Activated T-cell treated with anti-CD3 and anti-CD28 coated beads, Interleukin-2, amount 50 U/mL, for 1 hour (primary cell): ENCODE measurements around the gene CTNNA2.

Experiments used
- DNase-seq: peaks from one replicate; pipeline ENCODE4 v3.0.0-alpha.2; 2020

The CTNNA2 gene

GRCh38 chr2:80246534-80246933 is 733.7 kb downstream of the CTNNA2 start:
- no peak for DNase-seq

DNA sequence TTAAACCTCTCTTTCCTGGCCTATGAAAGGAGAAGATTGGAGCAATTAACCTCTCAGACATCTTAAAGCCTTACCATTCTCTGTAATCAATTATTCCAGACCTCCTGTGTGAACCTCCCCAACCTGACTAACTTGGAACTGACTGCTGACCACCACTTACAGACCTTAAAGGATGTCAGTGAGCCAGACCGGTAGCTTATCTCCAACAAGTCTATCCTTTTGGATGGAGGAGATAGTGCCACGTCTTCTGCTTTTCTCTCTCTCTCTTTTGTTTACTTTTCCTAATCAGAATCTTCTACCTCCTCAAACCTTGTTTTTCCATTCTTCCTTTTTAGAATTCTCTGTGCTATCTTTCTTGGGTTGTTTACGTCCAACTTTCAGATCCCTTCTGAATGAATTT is 734.5 kb downstream of the CTNNA2 start:
- no peak for DNase-seq

GRCh38 chr2:80248146-80248545 is 735.3 kb downstream of the CTNNA2 start:
- DNase-seq, result no peak

- no peak for DNase-seq
Measured at GRCh38 chr2:80252294-80252986, 739.6 kb downstream of the CTNNA2 start.

- DNase-seq, result no peak
Measured at GRCh38 chr2:80255918-80256781, 743.3 kb downstream of the CTNNA2 start.

GRCh38 chr2:80256782-80257167 is 743.9 kb downstream of the CTNNA2 start:
- DNase-seq, result no peak

DNA sequence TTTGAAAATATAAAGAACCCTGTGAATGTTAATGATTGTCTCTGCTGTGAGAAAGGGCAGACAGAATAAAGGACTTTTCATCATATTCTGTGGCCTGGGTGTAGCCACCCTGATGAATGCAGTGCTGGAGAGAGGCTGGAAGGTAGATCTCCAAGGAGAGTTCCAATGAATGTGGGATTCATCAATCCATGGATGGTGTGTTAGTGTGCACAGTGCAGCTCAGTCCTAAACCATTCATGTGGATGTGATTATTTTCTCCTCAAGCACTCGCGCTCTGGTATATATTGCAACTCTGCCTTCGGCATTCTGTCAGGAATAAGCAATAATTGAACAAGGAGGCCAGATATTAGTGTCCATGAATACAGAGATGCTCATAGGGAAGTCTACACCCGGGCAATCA is 744.6 kb downstream of the CTNNA2 start:
- DNase-seq, result no peak

DNA sequence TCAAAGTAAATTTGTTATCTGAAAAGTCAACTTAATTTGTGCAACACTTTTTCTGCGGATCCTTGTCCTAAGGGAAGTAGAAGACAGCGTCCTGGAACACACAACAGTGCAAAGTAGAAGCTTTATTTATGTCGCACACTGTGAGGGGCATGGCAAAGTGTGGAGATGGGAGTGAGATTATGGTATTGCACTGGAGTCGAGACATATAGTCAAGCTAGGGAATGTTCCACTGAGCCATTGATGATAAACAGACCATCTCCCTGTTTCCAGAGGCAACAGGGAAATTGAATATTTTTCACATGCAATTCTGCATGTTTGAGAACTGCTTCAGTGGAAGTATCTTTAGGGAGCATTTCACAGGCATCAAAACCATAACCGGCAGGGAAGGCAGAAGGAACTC is 745.5 kb downstream of the CTNNA2 start:
- no peak for DNase-seq

DNA sequence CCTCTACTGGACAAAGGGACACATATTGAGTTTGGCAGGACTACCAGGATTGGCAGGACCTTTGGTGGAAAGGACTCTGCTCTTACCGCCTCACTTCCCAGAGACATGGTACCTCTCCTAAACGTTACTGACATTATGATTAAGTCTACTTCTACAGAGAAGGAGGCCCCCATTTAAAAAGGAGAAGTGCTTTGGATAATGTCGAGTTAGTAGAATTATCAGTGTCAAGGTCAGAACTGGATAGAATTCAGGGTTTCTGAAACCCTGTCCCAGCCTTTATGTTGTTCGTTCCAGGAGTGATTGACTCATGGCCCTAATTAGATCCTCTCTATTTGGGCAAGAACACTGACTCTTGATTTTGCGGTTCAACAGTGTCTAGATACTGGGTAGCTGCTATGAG is 745.9 kb downstream of the CTNNA2 start:
- DNase-seq, result no peak

DNA sequence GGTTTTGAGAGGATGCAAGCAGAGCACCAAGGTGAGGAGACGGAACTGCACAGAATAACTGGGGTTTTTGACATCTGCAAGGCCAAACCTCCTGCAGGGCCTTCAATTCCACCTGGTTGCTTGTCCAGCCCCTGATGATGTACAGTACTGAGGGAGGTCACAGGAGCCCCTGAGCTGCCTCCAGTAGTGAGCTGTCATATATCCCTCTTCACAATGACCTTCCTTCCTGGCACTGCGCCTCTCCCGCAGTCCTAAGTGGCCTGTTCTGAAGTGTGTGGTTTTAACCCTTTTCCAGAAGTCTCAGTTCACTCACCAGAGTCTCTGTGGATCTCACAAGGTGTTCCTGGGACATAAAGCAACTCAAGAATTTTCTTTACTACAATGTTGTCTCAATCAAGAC is 746.4 kb downstream of the CTNNA2 start:
- no peak for DNase-seq

DNA sequence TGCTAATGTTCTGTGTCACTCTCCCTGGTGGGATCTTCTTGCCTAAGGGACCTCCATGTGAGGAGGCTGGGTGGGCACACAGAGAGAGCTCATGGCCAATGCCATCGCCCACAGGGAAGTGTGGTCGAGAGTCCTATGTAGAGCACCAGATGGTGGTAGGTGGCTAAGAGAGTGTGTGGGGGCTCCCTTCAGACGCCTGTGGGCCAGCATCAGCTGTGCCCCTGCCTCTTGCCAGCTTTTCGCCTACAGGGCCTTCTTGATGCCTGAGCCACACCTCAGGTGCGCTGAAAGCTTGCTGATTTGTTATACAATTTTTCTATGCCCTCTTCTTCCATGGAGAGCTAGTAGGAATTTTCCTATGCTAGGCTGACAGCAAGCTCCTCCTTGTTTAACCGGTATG is 753.4 kb downstream of the CTNNA2 start:
- no peak for DNase-seq

DNA sequence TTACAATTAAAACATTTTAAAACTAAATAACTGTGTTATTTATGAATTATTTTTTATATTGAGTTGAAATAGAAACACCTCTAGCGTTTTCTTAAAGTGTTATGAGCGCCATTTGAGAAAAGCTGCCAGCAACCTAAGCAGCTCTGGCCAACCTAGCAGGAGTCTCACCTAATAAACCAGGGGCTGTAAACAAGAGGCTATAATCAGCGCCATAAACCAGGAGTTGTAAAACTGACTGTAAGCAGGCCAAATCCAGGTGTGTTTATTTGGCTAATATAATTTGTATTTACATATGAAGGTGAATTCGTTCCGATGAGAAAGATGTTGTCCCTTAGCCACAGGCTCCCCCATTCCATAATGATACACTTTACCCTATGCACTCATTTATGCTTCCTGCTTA is 757.0 kb downstream of the CTNNA2 start:
- no peak for DNase-seq

- DNase-seq, result no peak
Measured at GRCh38 chr2:80280598-80280997, 767.7 kb downstream of the CTNNA2 start.

DNA sequence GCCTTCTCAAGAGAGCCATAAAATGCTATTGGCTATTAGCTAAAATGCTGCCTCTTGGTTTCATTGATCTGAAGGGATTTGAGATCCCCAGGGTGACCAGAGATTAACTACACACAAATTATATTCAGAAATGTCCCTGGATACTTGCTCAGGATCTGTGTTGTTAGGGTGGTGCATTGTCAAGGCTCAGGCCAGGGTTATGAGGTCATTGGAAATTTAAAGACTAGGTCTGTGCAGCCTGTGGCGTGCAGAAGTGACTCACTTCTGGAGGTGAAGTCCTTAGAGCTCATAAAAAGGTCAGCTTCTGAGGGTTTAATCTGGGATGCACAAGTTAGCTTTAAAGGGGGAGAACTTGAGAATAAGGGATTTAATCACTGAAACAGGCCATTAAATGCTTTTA is 768.2 kb downstream of the CTNNA2 start:
- DNase-seq, result no peak

GRCh38 chr2:80288576-80288975 is 775.7 kb downstream of the CTNNA2 start:
- no peak for DNase-seq

DNA sequence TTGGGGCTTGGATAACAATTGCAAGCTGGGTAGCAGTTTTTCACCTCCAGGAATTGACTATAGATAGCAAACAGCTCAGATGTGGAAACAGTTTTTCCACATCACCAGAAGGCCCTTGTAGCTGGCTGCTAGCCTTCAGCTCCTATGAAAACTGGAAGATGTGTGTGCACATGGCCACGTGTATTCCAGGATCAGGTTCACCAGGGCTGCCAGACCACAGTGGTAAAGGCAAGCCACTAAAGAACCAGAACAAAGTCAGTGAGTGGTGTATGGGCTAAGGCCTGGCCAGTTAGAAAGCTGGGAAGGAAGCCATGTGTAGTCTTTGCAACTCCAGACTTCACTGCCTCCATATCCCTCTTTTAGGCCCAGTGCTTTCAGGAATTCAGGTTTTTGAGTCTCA is 778.8 kb downstream of the CTNNA2 start:
- DNase-seq, result no peak

DNA sequence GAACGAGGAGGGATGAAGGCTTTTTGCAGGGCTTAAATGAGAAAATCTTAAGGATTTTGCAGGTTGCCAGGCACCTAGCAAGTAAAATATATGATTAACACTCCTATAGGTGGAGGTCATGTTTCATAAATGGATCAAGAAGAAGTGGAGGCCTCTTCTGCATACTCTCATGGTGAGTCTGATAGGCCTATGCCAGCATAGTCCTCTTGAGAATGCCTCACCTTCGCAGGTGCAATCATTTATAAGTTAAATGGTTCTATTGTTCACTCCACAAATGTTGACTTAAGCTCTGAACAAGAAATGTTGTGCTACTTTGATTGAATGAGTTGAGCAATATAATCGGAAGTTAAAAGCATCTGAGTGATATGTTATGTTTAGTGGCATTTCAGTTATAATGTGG is 779.6 kb downstream of the CTNNA2 start:
- no peak for DNase-seq

DNA sequence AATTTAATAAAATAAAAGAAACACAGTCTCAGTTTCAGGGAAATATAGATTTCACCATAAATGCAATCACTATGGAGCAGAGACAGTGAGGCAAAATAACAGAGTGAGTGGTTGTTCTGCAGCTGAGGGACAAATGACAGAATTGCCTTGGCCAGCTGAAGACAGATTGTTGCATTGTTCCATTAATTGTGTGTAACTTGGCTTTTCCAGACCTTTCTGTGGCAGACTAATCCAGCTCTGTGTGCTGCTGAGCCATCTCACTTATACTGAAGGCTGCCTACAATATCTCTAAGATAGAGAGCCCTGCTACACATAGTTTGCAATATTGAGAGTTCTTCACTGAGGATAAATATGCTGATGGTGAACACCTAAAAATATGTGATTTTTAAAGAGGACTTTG is 780.2 kb downstream of the CTNNA2 start:
- DNase-seq, result no peak

GRCh38 chr2:80298954-80299353 is 786.1 kb downstream of the CTNNA2 start:
- no peak for DNase-seq

DNA sequence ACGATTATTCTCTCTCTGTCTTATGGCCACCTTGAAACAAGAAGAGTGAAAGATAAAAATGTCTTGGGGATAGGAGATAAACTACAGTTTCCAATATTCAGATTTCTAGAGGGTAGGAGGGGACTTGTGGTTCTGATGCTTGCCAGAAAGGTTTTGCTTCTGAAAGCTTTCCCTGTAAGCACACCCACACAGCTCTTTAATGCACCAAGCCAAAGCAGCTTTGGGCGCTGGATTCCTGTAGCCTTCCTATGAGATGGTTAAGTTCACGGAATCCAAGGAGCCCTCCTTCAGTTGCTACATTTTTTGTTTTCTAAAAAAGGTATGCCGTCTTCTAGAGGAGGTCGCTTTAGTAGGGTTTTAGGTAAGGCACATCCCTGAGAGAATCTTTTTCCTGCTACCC is 786.8 kb downstream of the CTNNA2 start:
- no peak for DNase-seq

DNA sequence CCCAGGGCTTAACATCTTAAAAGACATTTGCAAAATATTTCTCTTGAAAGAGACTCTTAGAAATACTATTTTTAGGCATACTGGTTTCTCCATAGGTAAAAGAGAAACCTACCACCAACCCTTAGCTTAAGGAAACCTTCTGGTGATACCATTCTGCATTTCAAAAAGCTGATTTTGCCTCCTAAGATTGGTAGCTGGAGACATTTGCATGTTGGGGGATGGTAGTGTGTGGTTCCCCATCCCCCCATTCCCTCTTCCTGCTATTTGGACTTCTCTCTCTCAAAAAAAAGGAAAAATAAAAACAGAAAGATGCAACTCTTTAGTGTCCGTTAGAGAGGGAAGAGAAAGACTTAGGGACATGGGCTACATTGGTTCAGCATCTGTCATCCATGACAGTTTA is 787.5 kb downstream of the CTNNA2 start:
- DNase-seq, result no peak

GRCh38 chr2:80300954-80301353 is 788.1 kb downstream of the CTNNA2 start:
- no peak for DNase-seq

DNA sequence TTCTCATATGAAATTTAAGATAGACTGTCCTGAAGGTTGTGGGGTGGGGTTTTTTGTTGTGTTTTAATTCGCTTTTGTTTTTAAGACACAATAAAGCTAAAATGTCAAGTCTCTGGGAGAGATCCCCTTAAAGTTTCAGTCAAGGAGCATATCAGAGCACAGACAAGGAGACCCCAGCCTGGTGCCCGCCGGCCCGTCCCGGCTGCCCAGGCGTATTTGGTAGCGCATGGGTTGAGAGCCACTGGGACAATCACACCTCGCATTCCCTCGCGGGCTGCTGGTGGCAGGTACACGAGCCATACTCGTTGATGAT is 789.1 kb downstream of the CTNNA2 start:
- no peak for DNase-seq

DNA sequence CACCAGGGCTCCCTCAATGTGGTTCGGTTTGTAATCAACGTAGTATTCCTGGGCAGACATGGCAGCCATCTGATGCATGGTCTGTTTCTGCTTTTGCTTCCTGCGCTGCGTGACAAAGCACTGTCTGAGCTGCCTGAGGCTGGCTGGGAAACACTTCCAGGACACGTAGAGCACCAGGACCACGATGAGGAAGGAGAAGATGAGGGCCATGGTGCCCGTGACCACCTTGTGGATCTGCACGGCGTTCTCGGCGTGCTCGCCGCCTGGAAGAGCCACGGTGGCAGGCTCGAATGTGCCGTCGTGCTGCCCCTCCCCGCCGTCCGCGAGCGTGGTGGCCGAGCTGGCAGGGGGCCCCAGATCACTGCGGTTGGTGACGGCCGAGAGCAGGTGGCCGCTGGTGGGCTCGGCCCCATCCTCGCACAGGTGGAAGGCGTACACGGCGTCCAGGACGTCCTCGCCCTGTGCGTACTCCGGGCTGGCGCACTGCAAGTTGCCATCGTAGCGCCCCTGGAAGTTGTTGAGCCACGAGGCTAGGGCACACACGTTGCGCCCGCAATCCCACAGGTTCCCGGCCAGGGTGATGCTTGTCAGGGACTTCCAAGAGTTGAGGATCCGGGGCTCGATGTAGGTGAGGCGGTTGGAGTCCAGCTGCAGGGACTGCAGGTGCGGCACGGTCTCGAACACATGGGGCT is 789.6 kb downstream of the CTNNA2 start:
- no peak for DNase-seq
